ENCODE measurements around the gene ZNF688. TPM values are rescaled to one million over a fixed set of nuclear protein-coding genes. Genes with fewer than 3 reads are reported as not detected.

Gene ZNF688
- total and polyA plus RNA-seq, 2 of the 8 experiments (the other 6 are each of a cell fraction or from before 2014, with no cell fraction given): 2.7 to 3.5 TPM

- TF ChIP-seq RXRA (IDR thresholded peaks at IDR 0.05; ENCODE audit: insufficient read depth, low read depth, low read length): no peak
- TF ChIP-seq GTF2F1 (IDR thresholded peaks at IDR 0.05; ENCODE audit: borderline replicate concordance, low read depth, low read length): no peak
- peak; percentile 3 for TF ChIP-seq MAX (IDR thresholded peaks at IDR 0.05)
- peak; percentile 47; the same call in 1 of the 2 replicates for TF ChIP-seq EGR1 (IDR thresholded peaks at IDR 0.05; ENCODE audit: borderline replicate concordance, low read depth, low read length)
- TF ChIP-seq SRF (IDR thresholded peaks at IDR 0.05; ENCODE audit: low read depth, low read length): no peak
- no peak for TF ChIP-seq CTCF (IDR thresholded peaks at IDR 0.05; ENCODE audit: control extremely low read depth in 1 of 3, insufficient read depth in 1 of 3, low read depth in 1 of 3, low read length in 3 of 3)
- TF ChIP-seq JUND (IDR thresholded peaks at IDR 0.05; ENCODE audit: low read length): peak; percentile 78
- TF ChIP-seq ASH2L (IDR thresholded peaks at IDR 0.05; ENCODE audit: low read length): peak; percentile 93
- TF ChIP-seq POLR2A (IDR thresholded peaks at IDR 0.05; ENCODE audit: control extremely low read depth in 1 of 2, low read depth in 2 of 2, low read length in 2 of 2): peak in 1 of 2 experiments; percentile 23; a peak in 1 of 3 replicates
Observed at GRCh38 chr16:30557957-30558788, 13.3 kb downstream of the ZNF688 start, which contains the start of gene ZNF764 (continued).

Data from H1 (cell line).